Measurements from ENCODE around the gene DDX3X.
A peak's percentile ranks its signal among the peaks of the same experiment; 100 is the strongest.
"Not testable (repeated sequence)": the region's sequence is repeated elsewhere in the genome, so short reads cannot be mapped to it uniquely, and the experiment has no call there.

Gene DDX3X

DNA sequence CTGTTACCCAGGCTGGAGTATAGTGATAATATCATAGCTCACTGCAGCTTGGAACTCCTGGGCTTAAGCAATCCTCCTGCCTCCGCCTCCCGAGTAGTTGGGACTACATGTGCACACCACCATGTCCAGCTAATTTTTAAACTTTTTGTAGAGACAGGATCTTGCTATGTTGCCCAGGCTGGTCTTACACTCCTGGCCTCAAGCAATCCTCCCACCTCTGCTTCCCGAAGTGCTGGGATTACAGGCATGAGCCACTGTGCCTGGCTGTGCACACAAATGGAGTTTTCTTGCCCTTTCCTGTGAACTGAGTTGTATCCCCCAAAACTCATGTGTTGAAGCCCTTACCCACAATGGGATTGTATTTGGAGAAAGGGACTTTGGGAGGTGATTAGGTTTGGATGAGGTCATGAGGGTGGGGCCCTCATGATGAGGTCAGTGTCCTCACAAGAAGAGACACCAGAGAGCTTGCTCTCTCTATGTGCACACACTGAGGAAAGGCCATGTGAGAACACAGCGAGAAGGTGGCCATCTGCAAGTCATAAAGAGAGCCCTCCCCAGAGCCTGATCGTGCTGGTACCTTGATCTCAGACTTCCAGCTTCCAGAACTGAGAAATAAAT, 40.1 kb downstream of the DDX3X start:
- no peak for DNase-seq (ENCODE audit: low spot score)

- no peak for DNase-seq (ENCODE audit: low spot score)
Observed at GRCh38 chrX:41377624-41378023, 43.7 kb downstream of the DDX3X start.

GRCh38 chrX:41381685-41382084, 47.7 kb downstream of the DDX3X start:
- no peak for DNase-seq (ENCODE audit: low spot score)

DNA sequence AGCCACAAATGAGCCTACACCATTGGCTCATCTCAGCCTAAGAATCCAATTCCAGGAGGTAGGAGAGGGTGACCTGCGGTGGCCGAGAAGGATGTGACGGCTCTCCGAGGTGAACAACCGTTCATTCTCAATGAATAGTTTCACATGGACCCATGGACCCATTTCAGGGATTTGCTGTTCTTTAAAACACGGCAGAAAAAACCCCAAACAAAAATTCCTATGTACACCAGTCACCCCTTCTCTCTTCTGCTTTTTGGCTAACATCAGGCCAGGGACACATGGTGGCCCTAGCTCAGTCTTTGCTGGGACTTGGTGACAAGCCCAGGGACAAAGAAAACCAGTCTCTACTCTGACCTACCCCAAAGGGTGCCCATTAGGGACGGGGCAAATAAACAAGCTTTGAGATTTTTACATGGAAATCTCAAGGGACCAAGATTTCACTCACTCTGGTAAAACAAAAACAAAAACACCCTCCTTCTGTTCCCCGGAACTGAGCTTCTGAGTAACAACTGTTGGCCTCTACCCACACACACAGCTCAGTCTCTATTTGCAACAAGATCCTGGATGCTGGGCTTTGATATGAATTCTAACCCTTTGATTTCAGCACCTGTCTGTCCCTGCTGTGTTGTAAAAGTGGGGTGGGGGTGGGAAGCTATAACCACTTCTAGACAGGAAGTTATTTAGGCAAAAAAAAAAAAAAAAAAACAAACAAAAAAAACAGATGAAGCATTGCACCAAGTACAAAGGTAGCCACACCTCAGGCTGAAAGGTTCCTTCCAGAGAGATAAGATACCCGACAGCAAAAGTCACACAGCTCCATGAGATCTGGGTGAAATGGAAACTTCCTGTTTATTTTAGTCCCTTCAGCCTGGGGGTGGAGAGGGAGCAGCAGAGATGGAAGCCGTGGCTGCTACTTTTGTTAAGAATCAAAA, 49.0 kb downstream of the DDX3X start:
- no peak for DNase-seq (ENCODE audit: low spot score)

DNA sequence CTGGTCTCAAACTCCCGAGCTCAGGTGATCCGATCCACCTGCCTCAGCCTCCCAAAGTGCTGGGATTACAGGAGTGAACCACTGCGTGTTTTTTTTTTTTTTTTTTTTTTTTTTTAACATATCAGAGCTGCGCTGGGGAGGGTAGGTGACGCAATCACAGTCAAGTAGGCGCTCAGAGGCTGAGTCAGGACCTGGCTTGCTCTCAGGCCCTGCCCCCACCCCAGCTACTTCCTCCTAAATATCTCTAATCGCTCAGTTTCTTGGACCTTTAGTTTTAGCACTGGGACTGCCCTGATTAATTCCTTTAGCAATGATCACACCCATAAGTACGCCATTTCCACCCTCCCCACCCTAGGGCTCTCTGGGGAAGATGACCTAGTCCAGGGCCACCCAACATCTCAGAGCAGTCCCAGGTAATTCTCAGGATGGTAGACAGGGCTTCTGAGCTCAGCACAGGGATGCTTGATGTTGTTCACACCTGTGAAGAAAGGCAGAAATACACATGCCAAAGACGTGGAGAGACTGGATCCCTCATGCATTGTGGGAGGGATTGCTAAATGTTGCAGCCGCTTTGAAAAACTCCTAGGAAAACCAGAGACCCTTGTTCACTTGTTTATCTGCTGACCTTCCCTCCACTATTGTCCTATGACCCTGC, 50.2 kb downstream of the DDX3X start:
- peak; percentile 24 for DNase-seq (ENCODE audit: low spot score)

DNA sequence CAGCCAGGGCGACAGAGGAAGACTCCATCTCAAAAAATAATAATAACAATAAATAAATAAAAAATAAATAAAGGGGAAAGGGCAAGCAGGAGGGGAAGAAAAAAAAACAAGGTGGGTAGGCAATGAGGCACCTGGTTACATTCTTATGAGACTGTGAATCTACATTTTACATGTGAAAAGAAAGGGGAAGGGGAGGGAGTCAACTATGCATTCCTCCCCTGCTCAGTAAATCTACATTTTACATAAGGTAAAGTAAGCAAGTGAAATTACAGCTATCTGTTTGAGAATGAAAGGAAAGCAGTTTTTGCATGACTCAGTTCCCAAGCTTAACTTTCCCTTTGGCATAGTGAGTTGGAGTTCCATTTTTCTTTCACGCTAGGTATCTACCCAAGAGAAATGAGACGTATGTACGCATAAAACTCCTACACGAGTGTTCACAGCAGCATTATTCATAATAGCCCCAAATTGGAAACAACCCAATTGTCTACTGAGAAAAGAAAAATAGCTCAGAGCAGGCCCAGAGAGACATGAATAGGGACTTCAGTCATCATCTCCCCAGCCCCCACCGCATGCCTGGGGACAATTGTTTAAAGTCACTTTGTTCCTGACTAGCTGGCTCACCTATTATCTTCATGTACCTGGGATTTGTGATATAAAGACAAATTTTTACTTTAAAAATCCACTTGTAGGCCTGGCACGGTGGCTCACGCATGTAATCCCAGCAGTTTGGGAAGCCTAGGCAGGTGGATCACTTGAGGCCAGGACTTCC, 52.4 kb downstream of the DDX3X start:
- DNase-seq (ENCODE audit: low spot score), result no peak

GRCh38 chrX:41388543-41388942, 54.6 kb downstream of the DDX3X start:
- no peak for DNase-seq (ENCODE audit: low spot score)

GRCh38 chrX:41389311-41389888, 55.4 kb downstream of the DDX3X start:
- no peak for DNase-seq (ENCODE audit: low spot score)

DNA sequence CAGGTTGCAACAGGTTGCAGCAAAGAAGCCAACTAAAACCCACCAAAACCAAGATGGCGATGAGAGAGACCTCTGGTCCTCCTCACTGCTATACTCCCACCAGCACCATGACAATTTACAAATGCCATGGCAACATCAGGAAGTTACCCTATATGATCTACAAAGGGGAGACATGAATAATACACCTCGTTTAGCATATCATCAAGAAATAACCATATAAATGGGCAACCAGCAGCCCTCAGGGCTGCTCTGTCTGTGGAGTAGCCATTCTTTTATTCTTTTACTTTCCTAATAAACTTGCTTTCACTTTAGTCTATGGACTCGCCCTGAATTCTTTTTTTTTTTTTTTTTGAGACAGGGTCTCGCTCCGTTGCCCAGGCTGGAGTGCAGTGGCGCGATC, 56.6 kb downstream of the DDX3X start:
- not testable (repeated sequence) for DNase-seq (ENCODE audit: low spot score)

DNA sequence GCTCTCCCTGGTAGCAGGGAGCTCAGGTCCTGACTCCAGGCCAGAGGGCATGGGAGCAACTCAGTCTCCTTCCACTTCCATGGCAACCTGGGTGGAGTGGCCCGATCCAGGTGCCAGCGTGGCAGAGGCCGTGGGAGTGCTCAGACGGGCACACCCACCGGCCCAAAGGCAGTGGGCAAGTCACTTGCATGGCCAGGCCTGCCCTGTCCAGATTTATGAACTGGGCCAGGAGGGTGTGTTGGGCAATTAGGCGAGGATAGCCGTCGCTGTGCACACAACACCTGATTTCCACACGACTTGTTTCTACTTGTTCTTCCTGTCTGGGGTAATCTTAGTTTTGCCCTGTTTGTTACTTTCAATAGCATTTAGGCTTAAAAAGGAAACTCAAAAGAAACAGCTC, 57.6 kb downstream of the DDX3X start:
- DNase-seq (ENCODE audit: low spot score), result no peak

DNA sequence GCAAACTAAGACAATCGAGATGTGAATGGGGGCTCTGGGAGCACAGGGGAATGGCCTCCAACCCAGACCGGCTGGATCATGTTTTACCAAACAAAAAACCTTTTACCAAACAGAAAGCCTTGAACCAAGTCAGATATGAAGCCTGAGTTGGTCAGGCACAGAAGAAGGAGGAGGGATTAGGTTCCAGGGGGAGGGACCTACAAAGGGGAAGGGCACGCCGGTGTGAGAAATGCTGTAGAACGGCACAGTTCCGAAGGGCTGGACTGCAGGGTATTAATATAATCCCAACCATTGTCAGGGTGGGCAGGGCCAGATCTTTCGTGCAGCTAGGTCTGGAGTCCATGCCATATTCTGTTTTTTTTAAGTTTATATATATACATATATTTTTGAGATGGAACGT, 60.3 kb downstream of the DDX3X start:
- no peak for DNase-seq (ENCODE audit: low spot score)

DNA sequence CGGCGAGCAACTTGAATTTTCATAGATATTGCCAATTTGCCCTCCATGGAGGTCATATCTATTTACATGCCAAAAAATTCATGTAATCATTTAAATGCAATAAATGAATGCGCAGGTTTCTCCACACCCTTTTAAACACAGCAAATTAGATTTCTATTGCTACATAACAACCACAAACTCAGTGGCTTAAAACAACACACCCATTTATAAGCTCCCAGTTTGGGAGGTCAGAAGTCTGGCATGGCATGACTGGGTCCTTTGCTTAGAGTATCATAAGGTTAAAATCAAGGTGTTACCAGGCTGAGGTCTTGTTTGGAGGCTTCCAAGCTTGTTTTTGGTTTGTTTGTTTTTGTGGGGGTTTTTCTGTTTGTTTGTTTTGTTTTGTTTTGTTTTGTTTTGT, 63.3 kb downstream of the DDX3X start:
- no peak for DNase-seq (ENCODE audit: low spot score)

- no peak for DNase-seq (ENCODE audit: low spot score)
Observed at GRCh38 chrX:41397768-41398167, 63.8 kb downstream of the DDX3X start.

- DNase-seq (ENCODE audit: low spot score), result not testable (repeated sequence)
Observed at GRCh38 chrX:41402556-41402955, 68.6 kb downstream of the DDX3X start.

- DNase-seq (ENCODE audit: low spot score), result no peak
Observed at GRCh38 chrX:41405551-41405950, 71.6 kb downstream of the DDX3X start.

- DNase-seq (ENCODE audit: low spot score), result no peak
Observed at GRCh38 chrX:41406201-41406600, 72.2 kb downstream of the DDX3X start.

GRCh38 chrX:41407816-41408215, 73.9 kb downstream of the DDX3X start:
- DNase-seq (ENCODE audit: low spot score), result no peak

- no peak for DNase-seq (ENCODE audit: low spot score)
Observed at GRCh38 chrX:41408576-41408975, 74.6 kb downstream of the DDX3X start.

- DNase-seq (ENCODE audit: low spot score), result no peak
Observed at GRCh38 chrX:41409006-41409405, 75.0 kb downstream of the DDX3X start.

GRCh38 chrX:41411222-41411621, 77.3 kb downstream of the DDX3X start:
- not testable (repeated sequence) for DNase-seq (ENCODE audit: low spot score)

DNA sequence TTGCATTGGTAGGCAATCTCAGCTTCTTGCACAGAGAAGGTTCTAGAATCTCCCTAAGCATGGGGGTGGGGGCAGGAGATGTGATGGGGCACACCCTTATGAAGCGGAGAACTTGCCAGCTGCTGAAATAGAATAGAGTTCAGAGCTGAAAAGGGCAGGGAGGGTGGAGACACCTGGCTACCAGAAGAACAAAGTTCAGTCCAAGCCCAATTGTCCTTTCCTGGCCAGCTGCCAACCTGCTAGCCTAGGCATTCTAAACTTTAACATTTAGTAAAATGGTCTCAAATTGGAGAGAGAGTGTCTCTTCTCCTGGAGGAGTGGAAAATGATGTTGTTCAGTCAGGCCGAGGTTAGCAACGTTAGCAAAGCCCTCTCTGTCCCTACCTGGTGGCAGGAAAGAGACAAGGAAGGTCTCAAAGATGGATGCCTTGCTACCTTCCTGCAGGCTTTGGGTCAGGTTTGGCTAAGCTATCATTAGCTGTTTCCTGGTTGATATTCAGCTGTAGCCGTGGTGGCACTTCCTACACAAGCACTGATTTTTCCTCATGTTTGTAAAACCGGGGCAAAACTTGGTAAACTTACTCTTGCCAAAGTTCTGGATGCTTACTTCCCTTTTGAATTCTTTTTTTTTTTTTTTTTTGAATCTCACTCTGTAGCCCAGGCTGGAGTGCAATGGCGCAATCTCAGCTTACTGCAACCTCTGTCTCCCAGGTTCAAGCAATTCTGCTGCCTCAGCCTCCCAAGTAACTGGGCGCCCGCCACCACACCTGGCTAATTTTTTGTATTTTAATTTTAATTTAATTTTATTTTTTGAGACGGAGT, 78.5 kb downstream of the DDX3X start:
- DNase-seq (ENCODE audit: low spot score), result no peak
